ENCODE results near the gene RHBDD3.

Gene RHBDD3

GRCh38 chr22:29267858-29268510 is at the start of gene RHBDD3, which contains the start of gene EWSR1:
RHBDD3 (minus strand) TSS chr22:29267981; CDS start chr22:29265626, 2,355 bp downstream.
EWSR1 (plus strand) TSS chr22:29268268; CDS start chr22:29268337, 69 bp downstream.
- DNase-seq (ENCODE audit: low read depth, low spot score): peak; percentile 98

GRCh38 chr22:29316141-29316828 is 48.5 kb upstream of the RHBDD3 start:
- DNase-seq (ENCODE audit: low read depth, low spot score): no peak

DNA sequence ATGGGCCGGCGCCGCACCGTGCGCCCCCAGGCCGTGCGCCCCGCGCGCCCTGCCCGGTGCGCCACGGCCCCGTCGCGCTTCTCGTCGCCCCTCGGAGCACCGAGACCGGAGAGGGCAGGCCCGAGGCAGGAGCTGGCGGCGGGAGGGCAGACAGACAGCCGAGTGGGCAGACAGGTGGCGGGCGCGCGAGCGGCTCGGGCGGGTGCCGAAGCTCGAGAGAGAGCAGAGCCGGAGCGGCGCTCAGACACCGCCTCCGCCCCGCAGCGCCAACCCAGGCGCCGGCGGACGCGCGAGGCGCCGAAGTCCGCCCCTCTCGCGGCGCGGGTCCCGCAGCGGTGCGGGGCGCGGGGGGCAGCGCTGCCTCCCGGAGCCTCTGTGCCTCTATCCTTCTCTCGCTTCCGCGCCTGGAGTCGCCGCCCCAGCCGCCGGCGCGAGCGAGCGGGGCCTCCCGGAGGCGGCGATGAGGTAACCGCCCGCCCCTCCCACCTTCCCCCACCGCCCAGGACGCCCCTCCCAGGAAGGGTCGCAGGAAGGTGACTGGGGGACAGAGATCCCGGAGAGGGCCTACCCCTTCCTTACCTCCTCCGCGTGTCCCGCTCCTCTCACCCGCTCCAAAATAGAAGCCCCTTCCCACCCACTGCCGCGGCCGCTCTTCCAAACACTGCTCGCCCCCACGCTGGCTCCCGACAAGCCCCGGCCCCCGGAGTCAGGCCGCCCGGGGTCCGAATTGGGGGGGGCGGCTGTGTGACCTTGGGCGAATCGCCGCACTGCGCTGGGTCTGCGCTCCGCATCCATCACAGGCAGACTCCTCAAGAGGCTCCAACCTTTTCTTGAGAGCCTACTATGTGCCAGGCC is 47.7 kb upstream of the RHBDD3 start, which contains the start of gene RASL10A:
RASL10A (minus strand) TSS at position 412 of the 855 bp plus-strand sequence. CDS start 451 bp downstream, outside the sequence.
- DNase-seq (ENCODE audit: low read depth, low spot score): peak; percentile 56

DNA sequence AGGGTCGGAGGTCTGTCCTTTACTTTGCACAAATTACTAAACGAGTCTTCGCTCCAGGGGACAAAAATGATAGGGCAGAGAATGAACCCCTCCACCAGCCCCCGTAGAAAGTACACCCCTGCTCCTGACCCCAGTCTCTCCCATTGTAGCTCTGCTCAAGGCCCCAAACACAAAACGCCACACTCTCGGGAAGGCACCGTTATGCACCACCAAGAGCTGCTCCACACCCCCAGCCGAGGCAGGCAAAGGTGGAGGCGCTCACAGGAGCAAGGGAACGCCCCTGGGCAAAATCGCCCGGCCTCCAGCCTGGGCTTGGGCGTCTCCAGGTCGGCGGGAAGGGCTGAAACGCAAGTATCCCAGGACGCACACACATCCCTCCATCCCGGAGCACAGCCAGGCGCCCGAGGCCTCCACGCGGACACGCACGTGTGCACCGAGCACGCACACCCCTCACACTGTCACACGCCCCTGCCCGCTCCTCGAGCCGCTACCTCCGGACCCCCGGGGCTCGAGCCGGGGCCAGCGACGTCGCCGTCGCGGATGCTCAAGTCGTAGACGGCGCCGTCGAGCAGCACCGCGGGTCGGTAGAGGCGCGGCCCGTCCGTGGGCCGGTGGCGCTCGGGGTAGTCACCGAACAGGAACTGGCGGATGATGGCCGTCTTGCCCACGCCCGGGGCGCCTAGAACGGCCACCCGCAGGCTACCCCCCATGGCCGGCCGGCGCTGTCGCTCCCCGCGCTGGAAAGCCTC is 46.9 kb upstream of the RHBDD3 start:
- DNase-seq (ENCODE audit: low read depth, low spot score): peak; percentile 40

GRCh38 chr22:29313576-29314466 is 46.0 kb upstream of the RHBDD3 start:
- DNase-seq (ENCODE audit: low read depth, low spot score): no peak

- peak; percentile 63 for DNase-seq (ENCODE audit: low read depth, low spot score)
Measured at GRCh38 chr22:29313126-29313575, 45.4 kb upstream of the RHBDD3 start.

- no peak for DNase-seq (ENCODE audit: low read depth, low spot score)
Measured at GRCh38 chr22:29312218-29313125, 44.7 kb upstream of the RHBDD3 start.

GRCh38 chr22:29311464-29312217 is 43.9 kb upstream of the RHBDD3 start:
- DNase-seq (ENCODE audit: low read depth, low spot score): peak; percentile 57

DNA sequence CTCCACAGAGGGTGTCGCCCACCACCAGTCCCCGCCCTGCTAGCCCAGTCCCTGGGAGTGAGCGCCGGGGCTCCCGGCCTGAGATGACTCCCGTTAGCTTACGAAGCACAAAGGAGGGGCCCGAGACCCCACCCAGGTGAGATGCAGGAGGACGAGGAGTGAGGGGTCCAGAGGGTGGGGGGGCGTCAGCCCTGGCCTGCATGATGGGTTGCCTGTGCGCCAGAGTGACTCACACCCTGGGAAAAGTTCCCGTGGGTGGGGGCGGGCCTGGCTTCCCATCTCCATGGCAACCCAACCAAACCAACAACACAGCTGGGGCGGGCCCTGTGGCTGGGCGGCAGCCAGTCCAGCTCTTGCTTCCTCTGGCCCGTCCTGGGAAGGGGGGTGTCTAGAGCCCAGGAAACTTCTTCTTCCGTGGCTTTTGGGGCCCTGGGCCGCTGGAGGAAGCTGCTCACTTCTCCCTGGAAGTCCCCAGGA is 43.1 kb upstream of the RHBDD3 start:
- peak; percentile 99 for DNase-seq (ENCODE audit: low read depth, low spot score)

GRCh38 chr22:29310065-29310862 is 42.5 kb upstream of the RHBDD3 start:
- DNase-seq (ENCODE audit: low read depth, low spot score): peak; percentile 16

DNA sequence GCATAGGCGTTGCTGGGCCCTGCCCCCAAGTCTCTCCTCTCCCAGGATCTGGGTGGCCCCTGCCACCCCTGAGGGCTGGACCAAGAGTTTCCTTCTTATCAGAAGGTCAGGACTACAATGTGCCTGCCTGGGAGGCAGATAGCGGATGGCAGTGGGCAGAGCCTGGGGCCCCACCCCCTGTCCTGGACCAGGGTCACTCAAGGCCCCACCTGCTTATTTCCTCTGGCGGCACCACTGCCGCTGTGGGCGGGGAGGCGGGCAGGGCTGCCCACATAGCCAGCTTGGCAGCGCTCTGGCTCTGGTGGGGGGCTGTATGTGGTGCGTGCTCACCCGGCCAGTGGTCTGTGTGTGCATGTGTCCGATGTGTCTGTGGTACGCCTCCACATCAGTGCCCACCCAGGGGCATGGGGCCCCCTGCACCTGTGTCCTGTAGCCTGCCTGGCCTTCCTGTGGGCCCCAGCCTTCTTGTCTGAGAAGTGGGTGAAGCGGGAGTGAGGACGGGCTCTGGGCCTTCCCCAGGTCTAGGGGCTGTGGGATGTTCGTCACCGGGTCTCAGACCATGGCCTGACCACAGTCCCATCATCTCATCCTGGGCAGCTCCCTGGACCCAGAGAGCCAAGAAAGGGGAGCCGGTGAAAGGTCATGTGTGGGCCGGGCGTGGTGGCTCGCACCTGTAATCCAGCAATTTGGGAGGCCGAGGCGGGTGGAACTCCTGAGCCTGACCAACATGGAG is 41.7 kb upstream of the RHBDD3 start:
- peak; percentile 35 for DNase-seq (ENCODE audit: low read depth, low spot score)

GRCh38 chr22:29308791-29309262 is 41.0 kb upstream of the RHBDD3 start:
- DNase-seq (ENCODE audit: low read depth, low spot score): peak; percentile 76

DNA sequence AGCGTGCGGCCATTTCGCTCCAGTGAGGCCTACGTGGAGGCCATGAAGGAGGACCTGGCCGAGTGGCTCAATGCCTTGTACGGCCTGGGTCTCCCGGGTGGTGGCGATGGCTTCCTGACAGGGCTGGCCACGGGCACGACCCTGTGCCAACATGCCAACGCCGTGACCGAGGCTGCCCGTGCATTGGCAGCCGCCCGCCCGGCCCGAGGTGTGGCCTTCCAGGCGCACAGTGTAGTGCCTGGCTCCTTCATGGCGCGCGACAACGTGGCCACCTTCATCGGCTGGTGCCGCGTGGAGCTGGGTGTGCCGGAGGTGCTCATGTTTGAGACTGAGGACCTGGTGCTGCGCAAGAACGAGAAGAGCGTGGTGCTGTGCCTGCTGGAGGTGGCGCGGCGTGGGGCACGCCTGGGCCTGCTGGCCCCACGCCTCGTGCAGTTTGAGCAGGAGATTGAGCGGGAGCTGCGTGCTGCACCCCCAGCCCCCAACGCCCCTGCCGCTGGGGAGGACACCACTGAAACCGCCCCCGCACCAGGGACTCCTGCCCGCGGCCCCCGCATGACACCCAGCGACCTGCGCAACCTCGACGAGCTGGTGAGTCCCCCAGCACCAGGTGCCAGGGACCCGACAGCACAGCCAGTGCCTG is 40.5 kb upstream of the RHBDD3 start:
- no peak for DNase-seq (ENCODE audit: low read depth, low spot score)

DNA sequence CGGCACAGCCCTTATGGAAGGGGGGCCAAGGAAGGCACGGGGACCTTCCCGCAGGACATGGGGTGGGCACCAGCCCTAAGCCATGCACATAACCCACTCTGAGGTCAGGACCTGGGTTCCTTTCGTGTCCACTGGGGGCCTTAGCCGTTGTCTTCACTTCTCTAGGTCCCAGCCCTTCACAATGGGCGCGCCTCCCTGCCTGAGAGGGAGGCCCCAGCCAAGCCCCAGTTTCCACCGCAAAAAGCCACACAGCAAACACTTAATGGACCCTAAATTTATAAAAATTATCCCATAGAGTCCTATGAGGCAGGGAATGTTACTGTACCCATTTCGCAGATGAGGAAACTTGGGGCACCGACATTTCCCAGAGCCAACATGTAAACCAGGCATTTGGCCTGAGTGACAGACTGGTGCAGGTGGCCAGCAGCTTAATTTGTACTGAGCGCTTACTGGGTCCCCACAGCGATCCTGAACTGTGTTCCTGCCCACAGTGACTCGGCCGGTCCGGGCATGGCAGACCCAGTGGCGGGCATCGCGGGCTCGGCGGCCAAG is 39.9 kb upstream of the RHBDD3 start:
- DNase-seq (ENCODE audit: low read depth, low spot score): no peak

DNA sequence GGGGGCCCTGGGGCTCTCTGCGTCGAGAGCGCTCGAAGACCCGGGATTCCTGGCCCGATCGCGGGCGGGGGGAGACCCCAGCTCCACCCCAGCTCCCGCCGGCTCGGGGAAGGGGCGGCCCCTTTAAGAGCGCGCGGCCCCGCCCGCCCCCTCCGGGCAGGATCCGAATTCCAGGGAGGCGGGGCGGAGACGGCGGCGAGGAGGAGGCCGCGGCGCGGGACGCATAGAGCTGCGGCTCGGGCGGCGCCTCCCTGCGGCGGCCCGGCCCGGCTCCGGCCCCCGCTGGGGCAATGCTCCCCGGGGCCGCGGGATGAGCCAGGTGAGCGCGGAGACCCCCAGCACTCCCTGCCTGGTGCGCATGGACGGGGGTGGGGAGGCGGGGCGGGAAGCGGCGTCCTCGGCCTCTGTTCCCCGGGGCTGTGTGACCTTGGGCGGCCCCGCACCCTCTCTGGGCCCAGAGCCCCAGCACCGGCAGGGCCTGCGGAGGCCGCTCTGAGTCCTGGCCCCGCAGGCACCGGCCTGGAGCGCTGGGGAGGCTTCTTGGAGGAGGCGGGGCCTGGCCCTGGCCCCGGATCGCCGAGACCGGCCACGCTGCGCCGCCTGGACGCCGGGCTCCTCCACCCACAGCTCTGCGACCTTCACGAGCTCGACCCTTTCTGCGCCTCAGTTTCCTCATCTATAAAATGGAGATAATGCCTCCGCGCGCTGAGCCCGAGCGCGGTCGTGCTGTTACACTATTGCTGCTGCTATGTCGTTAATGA is 39.2 kb upstream of the RHBDD3 start:
- DNase-seq (ENCODE audit: low read depth, low spot score): peak; percentile 92
